IPS DF 6.9 (cell line): ENCODE measurements around the gene VPS37B.

Experiments used
- DNase-seq: peaks from one replicate; pipeline ENCODE4 v3.0.0-alpha.2; 2013; ENCODE audit warnings: low read depth, low spot score
- H3K27ac ChIP-seq: one replicate; pipeline ENCODE4 v1.5.1; 2013; ENCODE audit warnings: low read length, control low read depth
- H3K27me3 ChIP-seq: 2 replicates; pipeline ENCODE4 v1.6.1; 2013; ENCODE audit warnings: mild to moderate bottlenecking, low read length; ENCODE audit not compliant: control insufficient read depth, insufficient read depth
- H3K36me3 ChIP-seq: 2 replicates; pipeline ENCODE4 v1.6.1; 2013; ENCODE audit warnings: low read length; ENCODE audit not compliant: control insufficient read depth, insufficient read depth
- H3K4me1 ChIP-seq: 2 replicates; pipeline ENCODE4 v1.6.1; 2013; ENCODE audit warnings: low read length; ENCODE audit not compliant: control insufficient read depth, insufficient read depth
- H3K4me3 ChIP-seq: 2 replicates; pipeline ENCODE4 v1.5.1; 2013; ENCODE audit warnings: mild to moderate bottlenecking, low read length
- H3K9me3 ChIP-seq: 2 replicates; pipeline ENCODE4 v1.6.1; 2013; ENCODE audit warnings: low read length, inconsistent platforms; ENCODE audit not compliant: control insufficient read depth, insufficient read depth
- WGBS: extraction: QIAGEN DNeasy Blood & Tissue Kit; methylation state at CpG from one replicate; pipeline ENCODE4 v1.1.7; 2013; ENCODE audit warnings: mixed read lengths, missing lambda C conversion rate; ENCODE audit not compliant: insufficient read length, insufficient coverage; 5-methylcytosine and 5-hydroxymethylcytosine counted together

The VPS37B gene

GRCh38 chr12:122856999-122857671, 38.8 kb downstream of the VPS37B start:
- no CpG with 5 or more reads among the region's 24 CpGs for WGBS

DNA sequence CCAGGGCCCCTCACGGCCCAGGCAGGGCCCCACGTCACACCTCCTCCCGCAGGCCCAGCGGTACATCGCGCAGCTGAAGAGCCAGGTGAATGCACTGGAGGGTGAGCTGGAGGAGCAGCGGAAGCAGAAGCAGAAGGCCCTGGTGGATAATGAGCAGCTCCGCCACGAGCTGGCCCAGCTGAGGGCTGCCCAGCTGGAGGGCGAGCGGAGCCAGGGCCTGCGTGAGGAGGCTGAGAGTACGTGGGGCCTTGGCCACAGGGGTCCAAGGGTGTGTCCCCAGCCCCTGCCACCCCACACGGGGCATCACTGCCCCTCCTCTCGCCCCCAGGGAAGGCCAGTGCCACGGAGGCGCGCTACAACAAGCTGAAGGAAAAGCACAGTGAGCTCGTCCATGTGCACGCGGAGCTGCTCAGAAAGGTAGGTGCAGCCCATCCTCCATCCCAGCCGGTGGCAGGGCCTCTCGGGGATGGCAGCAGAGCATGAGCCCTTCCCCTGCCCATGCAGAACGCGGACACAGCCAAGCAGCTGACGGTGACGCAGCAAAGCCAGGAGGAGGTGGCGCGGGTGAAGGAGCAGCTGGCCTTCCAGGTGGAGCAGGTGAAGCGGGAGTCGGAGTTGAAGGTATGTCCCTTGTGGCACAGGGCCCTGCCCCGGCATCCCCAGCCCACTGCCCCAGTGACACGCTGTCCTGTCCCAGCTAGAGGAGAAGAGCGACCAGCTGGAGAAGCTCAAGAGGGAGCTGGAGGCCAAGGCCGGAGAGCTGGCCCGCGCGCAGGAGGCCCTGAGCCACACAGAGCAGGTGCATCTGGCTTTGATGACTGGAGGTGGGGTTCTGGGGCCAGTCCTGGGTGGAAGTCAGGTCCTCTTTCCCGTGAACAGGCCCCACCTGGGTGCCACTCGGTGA, 39.7 kb downstream of the VPS37B start:
- Histone ChIP-seq H3K36me3 (peaks cover 5% of the 10 kb centered on the region; the same call in 1 of the 2 replicates), H3K27me3 (no peaks in the 10 kb centered on the region), H3K27ac (no peak overlapping the region), H3K9me3 (no peaks in the 10 kb centered on the region), H3K4me3 (no peak overlapping the region), H3K4me1 (no peaks in the 10 kb centered on the region; the same call in 1 of the 2 replicates)
- no CpG with 5 or more reads among the region's 40 CpGs for WGBS
- DNase-seq = no peak

More at GRCh38 chr12:122856999-122857671, 38.8 kb downstream of the VPS37B start:
- Histone ChIP-seq H3K9me3 (no peaks in the 10 kb centered on the region), H3K27me3 (no peaks in the 10 kb centered on the region), H3K4me3 (no peak overlapping the region), H3K4me1 (no peaks in the 10 kb centered on the region; the same call in 1 of the 2 replicates), H3K27ac (no peak overlapping the region), H3K36me3 (peaks cover 5% of the 10 kb centered on the region; the same call in 1 of the 2 replicates)
- no peak for DNase-seq

DNA sequence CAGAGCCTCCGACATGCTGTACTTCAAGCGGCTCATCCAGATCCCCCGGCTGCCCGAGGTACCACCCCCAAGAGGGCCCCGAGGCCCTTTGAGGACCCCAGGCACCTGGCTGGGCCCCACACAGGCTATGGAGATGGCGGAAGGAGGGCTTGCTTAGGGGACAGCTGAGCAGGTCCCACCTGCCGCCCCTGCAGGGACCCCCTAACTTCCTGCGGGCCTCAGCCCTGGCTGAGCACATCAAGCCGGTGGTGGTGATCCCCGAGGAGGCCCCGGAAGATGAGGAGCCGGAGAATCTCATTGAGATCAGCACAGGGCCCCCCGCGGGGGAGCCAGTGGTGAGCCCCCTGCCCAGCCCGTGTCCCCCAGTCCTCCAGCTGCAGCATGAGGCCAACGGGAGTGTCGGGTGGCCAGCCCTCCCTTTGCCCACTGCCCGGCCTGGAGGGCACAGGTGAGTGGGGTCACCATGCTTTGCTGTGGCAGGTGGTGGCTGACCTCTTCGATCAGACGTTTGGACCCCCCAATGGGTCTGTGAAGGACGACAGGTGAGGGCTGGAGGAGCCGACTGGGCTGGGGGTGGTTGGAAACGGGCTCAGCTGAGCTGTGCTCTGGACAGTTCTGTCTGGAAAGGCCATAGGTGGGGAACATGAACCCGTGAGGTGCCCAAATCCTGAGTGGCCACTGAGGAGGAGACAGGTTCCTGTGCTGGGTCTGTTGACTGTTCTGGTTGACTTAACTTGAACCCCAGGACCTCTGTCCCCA, 40.7 kb downstream of the VPS37B start:
- H3K4me1 ChIP-seq = no peaks in the 10 kb centered on the region; the same call in 1 of the 2 replicates
- H3K4me3 ChIP-seq = no peak overlapping the region
- no peaks in the 10 kb centered on the region for H3K9me3 ChIP-seq
- no peak overlapping the region for H3K27ac ChIP-seq
- no CpG with 5 or more reads among the region's 24 CpGs for WGBS
- no peak for DNase-seq
- peaks cover 5% of the 10 kb centered on the region; the same call in 1 of the 2 replicates for H3K36me3 ChIP-seq
- H3K27me3 ChIP-seq = no peaks in the 10 kb centered on the region

DNA sequence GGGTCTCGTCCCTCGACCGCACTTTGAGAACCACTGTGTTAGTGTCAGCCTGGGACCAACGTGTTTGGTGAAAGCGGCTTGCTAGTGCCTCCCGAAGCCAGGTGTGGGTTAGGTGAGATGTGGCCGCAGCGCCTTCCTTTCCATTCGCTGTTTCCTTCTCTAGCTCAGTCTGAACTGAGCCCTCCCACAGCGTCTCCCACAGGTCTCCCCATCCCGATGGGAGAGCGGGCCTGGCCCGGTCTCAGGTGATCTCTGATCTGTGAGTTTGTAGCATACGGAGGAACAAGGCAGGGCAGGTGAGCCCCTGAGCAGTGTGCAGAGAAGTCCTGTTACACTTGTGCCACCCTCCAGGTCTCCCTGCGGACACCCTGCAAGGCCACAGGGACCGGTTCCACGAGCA, 41.4 kb downstream of the VPS37B start:
- H3K27ac ChIP-seq = no peak overlapping the region
- DNase-seq = no peak
- no CpG with 5 or more reads among the region's 17 CpGs for WGBS
- H3K4me3 ChIP-seq = no peak overlapping the region
- no peaks in the 10 kb centered on the region for H3K9me3 ChIP-seq
- peaks cover 5% of the 10 kb centered on the region; the same call in 1 of the 2 replicates for H3K36me3 ChIP-seq
- H3K4me1 ChIP-seq = no peaks in the 10 kb centered on the region; the same call in 1 of the 2 replicates
- no peaks in the 10 kb centered on the region for H3K27me3 ChIP-seq

DNA sequence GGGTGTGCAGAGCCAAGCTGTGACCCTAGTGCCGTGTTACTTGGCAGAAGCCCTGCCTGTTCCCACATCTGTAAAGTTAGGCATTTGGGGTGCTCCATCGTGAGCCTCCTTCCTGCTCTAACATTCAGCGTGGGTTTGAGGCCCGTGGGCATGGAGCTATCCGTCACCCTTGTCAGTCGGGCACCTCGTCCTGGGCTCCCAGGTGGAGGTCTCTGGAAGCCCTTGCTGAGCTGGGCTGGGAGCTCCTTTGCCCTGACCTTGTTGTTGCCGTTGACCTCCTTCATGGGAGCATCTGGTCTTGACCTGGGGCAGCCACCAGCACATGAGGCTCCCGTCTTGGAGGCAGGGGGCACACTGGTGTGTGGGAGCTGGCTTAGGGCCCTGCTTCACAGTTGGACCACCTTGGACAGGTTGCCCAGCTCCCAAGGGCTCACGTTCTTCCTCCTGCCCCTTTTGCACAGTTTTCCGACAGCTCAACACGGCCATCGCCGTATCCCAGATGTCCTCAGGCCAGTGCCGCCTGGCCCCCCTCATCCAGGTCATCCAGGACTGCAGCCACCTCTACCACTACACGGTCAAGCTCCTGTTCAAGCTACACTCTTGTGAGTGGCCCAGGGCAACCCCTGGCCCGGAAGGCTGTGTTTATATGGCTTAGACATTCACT, 42.2 kb downstream of the VPS37B start:
- no peak for DNase-seq
- no peak overlapping the region for H3K4me3 ChIP-seq
- no peaks in the 10 kb centered on the region for H3K9me3 ChIP-seq
- H3K4me1 ChIP-seq = no peaks in the 10 kb centered on the region; the same call in 1 of the 2 replicates
- no peaks in the 10 kb centered on the region for H3K27me3 ChIP-seq
- no CpG with 5 or more reads among the region's 17 CpGs for WGBS
- H3K27ac ChIP-seq = no peak overlapping the region
- peaks cover 5% of the 10 kb centered on the region; the same call in 1 of the 2 replicates for H3K36me3 ChIP-seq

GRCh38 chr12:122852336-122853275, 43.3 kb downstream of the VPS37B start:
- Histone ChIP-seq H3K36me3 (peaks cover 9% of the 10 kb centered on the region; the same call in 1 of the 2 replicates), H3K4me1 (no peaks in the 10 kb centered on the region; the same call in 1 of the 2 replicates), H3K27me3 (no peaks in the 10 kb centered on the region), H3K9me3 (no peaks in the 10 kb centered on the region), H3K4me3 (no peak overlapping the region), H3K27ac (no peak overlapping the region)
- whole genome bisulfite sequencing = no CpG with 5 or more reads among the region's 18 CpGs
- DNase-seq = no peak

DNA sequence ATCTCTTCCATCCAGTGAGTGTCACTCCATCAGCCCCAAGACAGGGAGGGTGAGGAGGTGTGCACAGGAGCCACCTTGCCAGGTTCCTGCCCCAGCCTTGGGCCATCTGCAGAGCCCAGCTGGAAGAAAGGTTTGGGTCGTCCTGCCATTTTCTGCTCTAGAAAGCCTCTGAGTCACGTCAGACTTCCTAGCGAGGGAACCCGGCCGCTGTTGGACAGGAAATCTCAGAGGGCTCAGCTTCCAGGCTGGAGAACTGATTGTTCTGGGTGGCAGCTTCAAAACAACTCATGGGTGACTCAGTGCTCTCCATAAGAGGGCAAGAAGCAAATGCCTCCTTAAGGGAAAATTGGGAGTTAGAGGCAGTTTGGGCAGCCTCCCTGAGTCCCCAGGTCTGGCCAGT, 44.1 kb downstream of the VPS37B start:
- Histone ChIP-seq H3K27me3 (no peaks in the 10 kb centered on the region), H3K9me3 (no peaks in the 10 kb centered on the region), H3K27ac (no peak overlapping the region), H3K4me1 (no peaks in the 10 kb centered on the region; the same call in 1 of the 2 replicates), H3K4me3 (no peak overlapping the region), H3K36me3 (peaks cover 9% of the 10 kb centered on the region; the same call in 1 of the 2 replicates)
- DNase-seq = no peak
- no CpG with 5 or more reads among the region's 5 CpGs for WGBS

GRCh38 chr12:122850695-122851350, 45.1 kb downstream of the VPS37B start:
- Histone ChIP-seq H3K36me3 (peaks cover 4% of the 10 kb centered on the region; the same call in 1 of the 2 replicates), H3K4me1 (no peaks in the 10 kb centered on the region)
- WGBS = no CpG with 5 or more reads among the region's 27 CpGs

More at GRCh38 chr12:122850695-122851350, 45.1 kb downstream of the VPS37B start:
- no peak for DNase-seq
- Histone ChIP-seq H3K4me3 (no peak overlapping the region), H3K27ac (no peak overlapping the region), H3K9me3 (no peaks in the 10 kb centered on the region), H3K27me3 (no peaks in the 10 kb centered on the region)
